Stomach (tissue), 9 donors: ENCODE data around the gene CIB4. TPM values are rescaled to one million over a fixed set of nuclear protein-coding genes. Genes with fewer than 3 reads are reported as not detected.

Experiments used
- DNase-seq, 2 donors: peaks; one replicate each; pipeline versions ENCODE4 v3.0.0 to v3.0.0-alpha.2; 2013 to 2019
- H3K27ac ChIP-seq, 5 donors: fragments of 200-600 bp in 4 of 5; sonication (generic) in 4 of 5; one replicate each; pipeline ENCODE4 v1.5.1; 2013 to 2019; ENCODE audit warnings: mild to moderate bottlenecking in 1 of 5, moderate library complexity in 1 of 5
- H3K27me3 ChIP-seq, 3 donors: fragments of 200-600 bp; sonication (generic); one replicate each; pipeline ENCODE4 v1.5.1; 2017 to 2019; ENCODE audit warnings: mixed run types in 1 of 3
- H3K36me3 ChIP-seq, 4 donors: fragments of 200-600 bp; sonication (generic); 1 replicate in 3 of 4; 2 replicates in 1 of 4; pipeline ENCODE4 v1.5.1; 2016 to 2019
- H3K4me1 ChIP-seq, 4 donors: fragments of 200-600 bp; sonication (generic); one replicate each; pipeline ENCODE4 v1.5.1; 2016 to 2019
- H3K4me3 ChIP-seq, 4 donors: fragments of 200-600 bp; sonication (generic) in 3 of 4; one replicate each; pipeline ENCODE4 v1.5.1; 2016 to 2019; ENCODE audit warnings: mild to moderate bottlenecking in 1 of 4
- H3K9me3 ChIP-seq, 4 donors: fragments of 200-600 bp; sonication (generic); one replicate each; pipeline ENCODE4 v1.5.1; 2016 to 2019
- EP300 ChIP-seq: sonication (generic); formaldehyde crosslinking; IDR thresholded peaks from one replicate; pipeline ENCODE4 v1.6.1; 2017; ENCODE audit warnings: antibody characterized with exemption
- POLR2A ChIP-seq, 4 donors: fragments of 450-650 bp; IDR thresholded peaks; one replicate each; pipeline ENCODE4 v1.6.1; 2016; ENCODE audit warnings: antibody characterized with exemption in 4 of 4, control low read depth in 2 of 4, mild to moderate bottlenecking in 1 of 4, moderate library complexity in 1 of 4
- POLR2AphosphoS5 ChIP-seq, 3 donors: sonication (generic); formaldehyde crosslinking; IDR thresholded peaks; one replicate each; pipeline ENCODE4 v1.6.1; 2016; ENCODE audit warnings: antibody characterized with exemption in 3 of 3
- WGBS, 5 donors: extraction: QIAGEN DNeasy Blood & Tissue Kit in 3 of 5; methylation state at CpG; one replicate each; pipeline versions ENCODE4 v1.1.5 to v1.1.7; 2013 to 2018; 5-methylcytosine and 5-hydroxymethylcytosine counted together
- intact Hi-C: fragments of 100-400 bp; cut with DNase I; formaldehyde crosslinking; loops from one replicate; pipeline ENCODE4 v1.15.1; 2023; ENCODE audit warnings: low total_unique reads
- polyA plus RNA-seq, 3 donors: library from polyadenylated mRNA; stranded (reverse); fragments of 200-250 nt; gene quantifications; one replicate each; pipeline ENCODE4 v1.2.3, GENCODE V29; 2013
- total RNA-seq, 5 donors: library from RNA; depleted of rRNA; stranded (reverse); fragments of >200 nt; gene quantifications; one replicate each; pipeline versions ENCODE4 v1.1.0 to v1.2.3, GENCODE V29; 2014 to 2016
- TF ChIP-seq, protein P1 (sequence below), 7 experiments: fragments of 450-650 bp in 4 of 7; fragments of 200-600 bp in 3 of 7; sonication (generic) in 3 of 7; IDR thresholded peaks; one replicate each; pipeline ENCODE4 v1.5.1; 2016 to 2019; ENCODE audit warnings: antibody characterized with exemption in 7 of 7, control low read depth in 2 of 7, mild to moderate bottlenecking in 1 of 7
- donor health status: healthy with polysubstance abuse.
- donor health status: Bipolar disorder and iron deficiency.
- donor health status: healthy.

The CIB4 gene
- total and polyA plus RNA-seq, 8 donors = 1.8 TPM; not detected in 6

DNA sequence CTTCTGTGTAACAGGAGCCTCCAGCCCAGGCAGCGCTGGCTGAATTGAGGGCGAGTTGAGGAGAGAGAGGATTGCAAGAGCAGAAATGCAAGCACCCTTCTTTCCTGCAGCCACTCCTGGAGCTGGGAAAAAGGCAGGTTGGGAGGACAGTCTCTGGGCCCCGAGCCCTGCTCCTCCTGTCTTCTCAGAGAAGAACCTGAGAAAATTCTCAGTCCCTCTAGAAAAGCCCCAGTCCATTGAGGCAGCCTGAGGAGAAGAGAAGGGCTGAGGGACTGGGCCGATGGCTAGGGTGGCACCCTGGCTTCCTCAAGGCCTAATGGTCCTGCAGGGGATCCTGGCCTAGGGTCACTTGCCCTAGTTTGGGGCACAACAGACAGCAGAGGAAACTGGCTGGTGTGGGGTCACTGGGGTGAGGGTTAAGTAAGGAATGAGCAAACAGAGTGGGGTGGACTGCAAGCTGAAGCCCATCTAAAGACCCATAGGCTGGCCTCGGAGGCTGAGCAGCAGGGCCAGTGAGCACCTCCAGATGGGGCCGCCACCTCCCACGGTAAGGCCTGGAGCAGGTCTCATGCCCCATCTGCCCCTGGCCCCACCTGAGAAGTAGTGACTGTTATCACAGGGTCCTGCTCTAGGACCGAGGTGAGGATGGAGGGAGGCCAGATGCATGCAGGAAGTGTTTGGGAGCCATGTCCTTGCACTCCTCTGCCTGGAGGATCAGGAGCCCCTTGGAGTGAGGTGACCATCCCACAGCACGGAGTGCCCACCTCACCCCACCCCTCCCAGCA lies 12.4 kb downstream of the CIB4 start:
- H3K4me1 ChIP-seq = peaks cover 0 to 14% (median 5%) of the 10 kb centered on the region in 4 donors
- DNase-seq = no peak
- WGBS, 5 donors = 83 to 90% (median 87%) methylated on average over 8 to 9 of the region's 9 CpGs
- TF ChIP-seq EP300 (no peak), POLR2A (IDR thresholded peaks at IDR 0.05) (no peak), POLR2AphosphoS5 (IDR thresholded peaks at IDR 0.05) (no peak)
- TF ChIP-seq, protein P1, sequence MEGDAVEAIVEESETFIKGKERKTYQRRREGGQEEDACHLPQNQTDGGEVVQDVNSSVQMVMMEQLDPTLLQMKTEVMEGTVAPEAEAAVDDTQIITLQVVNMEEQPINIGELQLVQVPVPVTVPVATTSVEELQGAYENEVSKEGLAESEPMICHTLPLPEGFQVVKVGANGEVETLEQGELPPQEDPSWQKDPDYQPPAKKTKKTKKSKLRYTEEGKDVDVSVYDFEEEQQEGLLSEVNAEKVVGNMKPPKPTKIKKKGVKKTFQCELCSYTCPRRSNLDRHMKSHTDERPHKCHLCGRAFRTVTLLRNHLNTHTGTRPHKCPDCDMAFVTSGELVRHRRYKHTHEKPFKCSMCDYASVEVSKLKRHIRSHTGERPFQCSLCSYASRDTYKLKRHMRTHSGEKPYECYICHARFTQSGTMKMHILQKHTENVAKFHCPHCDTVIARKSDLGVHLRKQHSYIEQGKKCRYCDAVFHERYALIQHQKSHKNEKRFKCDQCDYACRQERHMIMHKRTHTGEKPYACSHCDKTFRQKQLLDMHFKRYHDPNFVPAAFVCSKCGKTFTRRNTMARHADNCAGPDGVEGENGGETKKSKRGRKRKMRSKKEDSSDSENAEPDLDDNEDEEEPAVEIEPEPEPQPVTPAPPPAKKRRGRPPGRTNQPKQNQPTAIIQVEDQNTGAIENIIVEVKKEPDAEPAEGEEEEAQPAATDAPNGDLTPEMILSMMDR (IDR thresholded peaks at IDR 0.05) = no peak
- H3K4me3 ChIP-seq = no peak overlapping the region
- H3K27me3 ChIP-seq = peaks cover 0 to 36% (median 0%) of the 10 kb centered on the region in 3 donors
- intact Hi-C loops = no loop called here
- H3K9me3 ChIP-seq = no peaks in the 10 kb centered on the region
- no peaks in the 10 kb centered on the region for H3K36me3 ChIP-seq
- no peak overlapping the region for H3K27ac ChIP-seq

DNA sequence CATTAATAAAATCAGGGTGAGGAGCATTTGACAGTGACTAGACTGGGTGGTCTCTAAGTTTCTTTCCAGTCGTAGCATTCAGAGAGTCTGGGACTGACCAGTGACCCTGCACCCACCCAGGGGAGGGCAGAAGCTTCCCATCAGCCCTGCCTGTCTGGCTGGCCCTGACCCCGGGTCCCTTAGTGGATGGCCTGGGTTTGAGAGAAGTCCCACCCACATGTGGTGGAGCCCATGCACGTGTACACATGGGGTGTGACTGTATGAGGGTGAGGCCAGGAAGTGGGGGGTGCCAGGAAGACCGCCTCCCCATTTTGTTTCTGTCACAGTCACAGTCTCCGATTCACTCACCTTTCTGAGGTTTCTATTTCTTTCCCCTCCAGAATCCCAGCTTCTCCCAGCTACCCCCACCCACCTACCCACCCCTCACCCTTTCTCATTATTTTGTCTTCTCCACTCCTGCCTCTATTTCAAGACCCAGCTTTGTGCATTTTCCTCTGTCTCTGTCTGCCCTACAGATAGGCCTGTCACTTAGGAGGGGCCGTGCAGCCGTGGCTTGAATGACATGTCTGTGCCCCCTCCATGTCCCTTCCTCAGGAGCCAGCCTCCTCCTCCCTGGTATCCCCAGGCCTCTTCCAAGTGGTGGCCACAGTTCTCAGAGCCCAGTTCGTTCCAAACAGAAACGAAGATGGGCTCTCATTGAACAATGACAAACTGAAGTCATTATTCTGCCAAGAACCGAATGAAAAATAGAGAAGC lies 13.6 kb downstream of the CIB4 start:
- H3K4me3 ChIP-seq = no peak overlapping the region
- peaks cover 0 to 6% (median 0%) of the 10 kb centered on the region in 4 donors for H3K4me1 ChIP-seq
- no peak for DNase-seq
- H3K9me3 ChIP-seq = no peaks in the 10 kb centered on the region
- H3K27ac ChIP-seq = no peak overlapping the region
- 79 to 86% (median 84%) methylated on average over 10 of the region's 10 CpGs for WGBS, 5 donors
- H3K27me3 ChIP-seq = peaks cover 0 to 29% (median 0%) of the 10 kb centered on the region in 3 donors
- H3K36me3 ChIP-seq = no peaks in the 10 kb centered on the region
- intact Hi-C loops = no loop called here
- TF ChIP-seq POLR2AphosphoS5 (IDR thresholded peaks at IDR 0.05) (no peak), EP300 (no peak), POLR2A (IDR thresholded peaks at IDR 0.05) (no peak)
- TF ChIP-seq, protein P1 (IDR thresholded peaks at IDR 0.05) = no peak

DNA sequence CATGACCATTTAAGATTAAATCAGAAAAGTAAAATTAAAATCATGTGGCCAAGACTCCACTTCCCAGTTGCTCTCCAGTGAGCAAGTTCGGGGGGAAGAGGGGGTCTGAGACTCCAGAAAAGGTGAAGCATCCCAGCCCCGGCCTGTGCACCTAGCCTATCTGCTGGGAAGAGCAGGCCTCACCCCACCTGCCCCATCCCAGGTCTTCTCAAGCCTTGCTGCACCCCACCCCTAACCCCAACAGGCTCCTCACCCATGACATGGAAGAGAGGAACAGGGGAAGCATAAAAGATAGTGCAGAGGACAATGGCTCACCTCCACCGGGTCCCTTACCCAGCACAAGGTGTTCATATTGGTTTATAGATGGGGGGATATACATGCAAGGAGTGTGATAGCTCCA lies 14.6 kb downstream of the CIB4 start:
- H3K27ac ChIP-seq = no peak overlapping the region
- TF ChIP-seq EP300 (no peak), POLR2A (IDR thresholded peaks at IDR 0.05) (no peak), POLR2AphosphoS5 (IDR thresholded peaks at IDR 0.05) (no peak)
- TF ChIP-seq, protein P1 (IDR thresholded peaks at IDR 0.05) = no peak
- DNase-seq = no peak
- H3K36me3 ChIP-seq = no peaks in the 10 kb centered on the region
- 76 to 96% (median 93%) methylated on average over 2 to 3 of the region's 3 CpGs for WGBS, 5 donors
- H3K9me3 ChIP-seq = no peaks in the 10 kb centered on the region
- peaks cover 0 to 22% (median 0%) of the 10 kb centered on the region in 3 donors for H3K27me3 ChIP-seq
- H3K4me3 ChIP-seq = no peak overlapping the region
- intact Hi-C loops = no loop called here
- peaks cover 0 to 3% (median 0%) of the 10 kb centered on the region in 4 donors for H3K4me1 ChIP-seq

DNA sequence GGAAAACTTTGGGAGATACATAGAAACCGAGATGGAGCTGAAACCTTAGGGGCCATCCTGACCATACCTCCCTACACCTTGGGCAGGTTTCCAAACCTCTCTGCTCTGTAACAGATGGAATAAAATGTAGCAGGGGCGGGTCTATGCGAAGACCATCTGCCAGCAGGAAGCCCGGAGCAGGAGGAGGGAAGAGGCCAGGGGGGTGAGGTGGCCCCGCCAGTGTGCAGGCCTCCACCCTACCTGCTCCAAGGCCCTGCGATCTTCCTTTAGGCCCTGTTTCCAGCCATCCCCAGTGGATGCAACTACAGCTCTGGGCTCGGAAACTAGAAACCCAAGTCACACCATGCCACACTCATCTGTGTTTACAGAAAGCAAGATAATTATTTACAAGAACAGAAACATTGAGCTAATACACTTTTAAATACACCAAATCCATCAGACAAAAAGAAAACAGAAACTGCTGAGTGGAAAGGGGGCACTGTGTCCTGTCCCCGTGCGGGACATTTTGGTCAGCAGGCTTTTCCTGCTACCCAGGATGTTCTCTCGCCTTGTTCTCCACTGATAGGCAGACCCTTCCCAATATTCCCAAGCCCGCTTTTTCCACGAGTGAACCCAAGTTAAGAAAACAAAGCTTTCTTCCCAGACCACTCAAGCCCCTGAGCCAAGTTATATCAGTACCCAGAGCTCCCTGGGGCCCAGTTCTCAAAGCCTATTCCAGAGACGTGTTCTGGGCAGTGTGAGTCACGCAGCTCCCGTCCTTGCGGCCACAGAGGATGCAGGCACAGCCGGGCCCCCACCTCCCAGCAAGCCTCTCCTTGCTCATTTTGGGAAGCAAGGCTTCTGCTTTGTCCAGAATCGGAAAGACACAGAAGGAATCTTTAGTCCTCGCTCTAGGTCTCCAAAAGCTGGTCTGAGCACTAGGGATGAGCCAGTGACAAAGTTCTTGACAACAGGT lies 17.3 kb downstream of the CIB4 start:
- TF ChIP-seq POLR2A (IDR thresholded peaks at IDR 0.05) = no peak
- TF ChIP-seq, protein P1 (IDR thresholded peaks at IDR 0.05) = no peak
- no peak for TF ChIP-seq POLR2AphosphoS5 (IDR thresholded peaks at IDR 0.05)
- no peak for TF ChIP-seq EP300
- DNase-seq = peak in 1 of 2 donors; percentile 43
- Histone ChIP-seq H3K4me1 (no peaks in the 10 kb centered on the region), H3K9me3 (no peaks in the 10 kb centered on the region), H3K27ac (peak overlapping the region; percentile 8 to 68 (median 49)), H3K36me3 (no peaks in the 10 kb centered on the region), H3K27me3 (peaks cover 0 to 16% (median 4%) of the 10 kb centered on the region in 3 donors), H3K4me3 (no peak overlapping the region)
- WGBS, 5 donors = 65 to 73% (median 67%) methylated on average over 19 of the region's 19 CpGs
- intact Hi-C loops = no loop called here
